GM18868 (cell line): ENCODE results near the gene NOL9.
A peak's percentile ranks its signal among the peaks of the same experiment; 100 is the strongest.
"Not testable (repeated sequence)": the region's sequence is repeated elsewhere in the genome, so short reads cannot be mapped to it uniquely, and the experiment has no call there.

ENCODE experiments used
- ATAC-seq: cut with Tn5 transposase; IDR thresholded peaks from one replicate; pipeline ENCODE4 v1.9.1; 2021; ENCODE audit warnings: mild to moderate bottlenecking, moderate library complexity; ENCODE audit not compliant: unreplicated experiment

NOL9 gene

GRCh38 chr1:6554031-6554906 lies at the start of gene NOL9:
NOL9 (minus strand) TSS chr1:6554513; CDS start chr1:6554502, 11 bp downstream.
- ATAC-seq: peak; percentile 93

- peak; percentile 20 for ATAC-seq
These were observed 49.1 kb upstream of the NOL9 start for GRCh38 chr1:6603238-6603914.

GRCh38 chr1:6602669-6603237 lies 48.4 kb upstream of the NOL9 start, which contains the start of gene KLHL21:
KLHL21 (minus strand) TSS chr1:6602869; CDS start chr1:6602817, 52 bp downstream.
- ATAC-seq: peak; percentile 55

- peak; percentile 3 for ATAC-seq
These were observed 47.8 kb upstream of the NOL9 start for GRCh38 chr1:6601923-6602668.

- ATAC-seq: peak; percentile 35
These were observed 47.0 kb upstream of the NOL9 start for GRCh38 chr1:6601049-6601922.

GRCh38 chr1:6600410-6601048 lies 46.2 kb upstream of the NOL9 start:
- ATAC-seq: no peak

- not testable (repeated sequence) for ATAC-seq
These were observed 45.7 kb upstream of the NOL9 start for GRCh38 chr1:6599991-6600390.

GRCh38 chr1:6599141-6599975 lies 45.0 kb upstream of the NOL9 start:
- ATAC-seq: no peak

- ATAC-seq: no peak
These were observed 43.4 kb upstream of the NOL9 start for GRCh38 chr1:6597777-6598131.

GRCh38 chr1:6596886-6597776 lies 42.8 kb upstream of the NOL9 start:
- no peak for ATAC-seq

GRCh38 chr1:6596351-6596750 lies 42.0 kb upstream of the NOL9 start:
- ATAC-seq: no peak

GRCh38 chr1:6594977-6595740 lies 40.8 kb upstream of the NOL9 start:
- no peak for ATAC-seq

- ATAC-seq: no peak
These were observed 39.5 kb upstream of the NOL9 start for GRCh38 chr1:6593810-6594209.

GRCh38 chr1:6592865-6593593 lies 38.7 kb upstream of the NOL9 start:
- no peak for ATAC-seq

GRCh38 chr1:6592441-6592840 lies 38.1 kb upstream of the NOL9 start:
- no peak for ATAC-seq

- no peak for ATAC-seq
These were observed 37.3 kb upstream of the NOL9 start for GRCh38 chr1:6591644-6592043.
